Measurements from ENCODE around the gene PSMB3.

DNA sequence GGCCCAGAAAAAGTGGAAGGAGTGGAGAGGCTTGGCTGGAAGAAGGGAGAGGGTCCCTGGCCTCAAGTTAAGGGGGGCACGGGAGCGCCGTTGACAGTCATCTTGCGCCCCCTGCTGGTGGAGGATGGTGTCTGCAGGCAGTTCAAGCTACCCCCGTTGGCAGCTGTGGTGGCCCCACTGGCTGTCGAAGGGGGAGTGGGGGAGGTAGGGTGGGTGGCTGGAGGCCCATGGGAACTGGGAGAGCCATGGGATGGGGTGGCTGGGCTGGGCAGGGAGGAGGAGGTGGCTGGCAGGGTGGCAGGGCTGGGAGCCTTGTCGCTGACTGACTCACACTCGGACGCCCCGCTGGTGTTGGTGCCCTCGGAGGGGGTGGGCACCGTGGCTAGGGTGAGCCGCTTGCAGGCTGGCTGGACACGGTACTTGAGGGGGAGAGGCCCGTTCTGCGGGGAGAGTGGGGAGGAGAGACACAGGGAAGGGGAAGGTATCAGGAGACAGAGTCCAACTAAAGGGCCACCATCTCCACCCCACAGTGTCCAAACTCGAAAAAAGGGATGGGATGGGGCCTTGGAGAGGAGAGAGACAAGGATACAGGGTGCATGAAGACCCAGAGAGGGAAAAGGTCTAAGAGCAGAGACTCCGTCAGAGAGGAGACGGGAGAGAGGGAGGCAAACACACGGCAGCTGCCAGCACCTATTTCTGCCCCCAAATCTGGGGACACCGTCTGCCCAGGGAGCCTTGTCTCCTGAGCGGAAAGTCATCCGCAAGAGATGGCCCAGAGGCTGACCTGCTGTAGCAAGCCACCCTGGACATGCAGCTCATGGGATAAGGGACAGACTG, 17.2 kb upstream of the PSMB3 start:
- TF ChIP-seq, protein P1, sequence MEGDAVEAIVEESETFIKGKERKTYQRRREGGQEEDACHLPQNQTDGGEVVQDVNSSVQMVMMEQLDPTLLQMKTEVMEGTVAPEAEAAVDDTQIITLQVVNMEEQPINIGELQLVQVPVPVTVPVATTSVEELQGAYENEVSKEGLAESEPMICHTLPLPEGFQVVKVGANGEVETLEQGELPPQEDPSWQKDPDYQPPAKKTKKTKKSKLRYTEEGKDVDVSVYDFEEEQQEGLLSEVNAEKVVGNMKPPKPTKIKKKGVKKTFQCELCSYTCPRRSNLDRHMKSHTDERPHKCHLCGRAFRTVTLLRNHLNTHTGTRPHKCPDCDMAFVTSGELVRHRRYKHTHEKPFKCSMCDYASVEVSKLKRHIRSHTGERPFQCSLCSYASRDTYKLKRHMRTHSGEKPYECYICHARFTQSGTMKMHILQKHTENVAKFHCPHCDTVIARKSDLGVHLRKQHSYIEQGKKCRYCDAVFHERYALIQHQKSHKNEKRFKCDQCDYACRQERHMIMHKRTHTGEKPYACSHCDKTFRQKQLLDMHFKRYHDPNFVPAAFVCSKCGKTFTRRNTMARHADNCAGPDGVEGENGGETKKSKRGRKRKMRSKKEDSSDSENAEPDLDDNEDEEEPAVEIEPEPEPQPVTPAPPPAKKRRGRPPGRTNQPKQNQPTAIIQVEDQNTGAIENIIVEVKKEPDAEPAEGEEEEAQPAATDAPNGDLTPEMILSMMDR (IDR thresholded peaks at IDR 0.05): peak; percentile 91 to 99 (median 93)
- no peak for TF ChIP-seq POLR2A (IDR thresholded peaks at IDR 0.05)
